ENCODE data around the gene DNAH9. TPM values are rescaled to one million over a fixed set of nuclear protein-coding genes. Genes with fewer than 3 reads are reported as not detected.

The DNAH9 gene
- total and polyA plus RNA-seq, 2 of the 8 experiments (the other 6 are each of a cell fraction or from before 2014, with no cell fraction given) = 0.21 to 0.86 TPM

DNA sequence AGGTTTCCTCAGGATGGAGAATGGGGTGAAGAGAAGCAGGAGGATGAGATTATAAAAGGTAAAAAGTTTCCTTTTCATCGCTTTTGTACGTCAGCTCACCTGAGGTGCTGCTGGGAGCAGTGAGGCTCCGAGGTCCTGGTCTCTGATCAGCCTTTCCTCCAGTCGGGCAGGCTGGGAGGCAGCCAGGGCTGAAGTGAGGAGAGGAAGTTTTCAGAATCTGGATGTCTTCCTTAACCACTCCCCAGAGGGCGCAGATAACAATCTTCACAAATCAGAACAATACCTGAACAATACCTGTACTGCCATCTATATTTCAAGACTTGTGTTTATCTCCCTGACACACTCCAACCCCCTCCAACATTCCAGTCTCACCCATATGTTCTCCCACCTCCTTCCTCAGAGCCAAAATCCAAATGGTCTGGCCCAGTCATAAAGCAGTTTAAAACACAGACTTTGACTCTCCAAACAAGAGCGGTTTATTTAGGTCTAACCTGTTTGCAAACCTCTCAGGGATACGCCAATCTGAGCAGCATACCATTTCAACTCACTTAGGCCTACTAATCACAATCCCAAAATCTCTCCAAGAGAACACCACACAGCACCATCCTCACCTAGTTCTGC, 392.2 kb downstream of the DNAH9 start:
- Histone ChIP-seq H3K4me2 (ENCODE audit: insufficient read depth in 1 of 2, low read depth in 2 of 2, low read length in 2 of 2) (peak overlapping the region in 1 of 2 experiments; percentile 35; a peak in 1 of 4 replicates), H4K5ac (ENCODE audit: insufficient read length, low read depth, low read length) (no peak overlapping the region), H3K36me3 (ENCODE audit: control insufficient read depth in 2 of 4, insufficient read depth in 4 of 4, low read length in 3 of 4) (peaks cover 0 to 9% (median 0%) of the 10 kb centered on the region in 4 experiments; a peak in 1 of 8 replicates), H3K56ac (replicated peaks; ENCODE audit: insufficient read length, low read depth, low read length) (no peak overlapping the region), H4K20me1 (replicated peaks in 1 of 2; ENCODE audit: control insufficient read depth in 1 of 2, insufficient read depth in 2 of 2, low read length in 2 of 2) (no peaks in the 10 kb centered on the region), H3K27ac (ENCODE audit: low read depth, low read length) (no peak overlapping the region), H3K23me2 (ENCODE audit: low read depth, low read length) (no peaks in the 10 kb centered on the region), H2BK12ac (ENCODE audit: low read depth, low read length) (peak overlapping the region; percentile 45; the same call in 1 of the 2 replicates), H2AFZ (ENCODE audit: low read length) (no peak overlapping the region), H3K27me3 (replicated peaks in 1 of 4; ENCODE audit: control insufficient read depth in 3 of 4, extremely low read depth in 1 of 4, insufficient read depth in 3 of 4, low read length in 3 of 4) (no peaks in the 10 kb centered on the region), H2BK20ac (ENCODE audit: low read length) (0 out of 2 replicates have a peak overlapping the region, but pooled peaks have one; percentile 53), H3K9me3 (ENCODE audit: insufficient read depth in 2 of 2, low read depth in 1 of 2, low read length in 1 of 2) (no peaks in the 10 kb centered on the region; a peak in 1 of 4 replicates), H3K23ac (ENCODE audit: insufficient read length) (no peak overlapping the region), H4K8ac (ENCODE audit: extremely low read depth, insufficient read depth, low read length) (peak overlapping the region; percentile 57; the same call in 1 of the 2 replicates), H3K79me2 (ENCODE audit: control insufficient read depth in 1 of 2, insufficient read depth in 2 of 2, low read length in 2 of 2) (no peaks in the 10 kb centered on the region), H2BK5ac (ENCODE audit: low read depth, low read length) (peak overlapping the region; percentile 60; the same call in 1 of the 2 replicates), H3K4me1 (replicated peaks in 1 of 4; ENCODE audit: control insufficient read depth in 3 of 4, insufficient read depth in 4 of 4, low read length in 3 of 4) (peaks cover 0 to 13% (median 7%) of the 10 kb centered on the region in 4 experiments), H3K4ac (replicated peaks; ENCODE audit: insufficient read length, low read depth, low read length) (peak overlapping the region; percentile 76), H3K79me1 (ENCODE audit: low read depth, low read length) (no peaks in the 10 kb centered on the region), H3K9ac (replicated peaks in 1 of 4; ENCODE audit: extremely low read depth in 1 of 4, low read depth in 3 of 4, low read length in 3 of 4) (no peak overlapping the region), H3K18ac (ENCODE audit: extremely low read depth, low read length) (no peak overlapping the region), H2AK5ac (ENCODE audit: low read depth, low read length) (peak overlapping the region; percentile 48; the same call in 1 of the 2 replicates), H2BK15ac (ENCODE audit: low read length) (peak overlapping the region; percentile 34; the same call in 1 of the 2 replicates), H2BK120ac (replicated peaks; ENCODE audit: low read depth, low read length) (peak overlapping the region; percentile 40), H3K14ac (ENCODE audit: insufficient read length) (peak overlapping the region; percentile 8), H4K91ac (replicated peaks; ENCODE audit: insufficient read length, low read length) (peak overlapping the region; percentile 87), H3K4me3 (ENCODE audit: extremely low read depth in 1 of 4, insufficient read depth in 2 of 4, low read depth in 3 of 4, low read length in 4 of 4) (no peak overlapping the region)
- FAIRE-seq (peak; percentile 24), DNase-seq (ENCODE audit: low read depth in 1 of 2, low spot score in 2 of 2) (no peak)
- ChIA-PET POLR2A (ENCODE audit: partially characterized antibody) (interaction anchor here (1.2 kb wide), 1 partner anchor 119 kb away, joined by 3 read pairs; no protein-coding TSS in a partner anchor), CTCF (ENCODE audit: partially characterized antibody) (interaction anchor here (0.6 to 3.7 kb wide), 5 partner anchors 9 to 248 kb away, joined by 3 to 14 read pairs (median 3); no protein-coding TSS in a partner anchor)
- 86% methylated on average over 7 of the region's 7 CpGs; no CpG with 5 or more reads in 1 of the 2 experiments for WGBS, 2 experiments (ENCODE audit: extremely low coverage in 1 of 2, insufficient coverage in 1 of 2, insufficient read length in 1 of 2, insufficient replicate concordance in 2 of 2, low coverage in 1 of 2, low lambda C conversion rate in 2 of 2, missing lambda C conversion rate in 1 of 2)
- TF ChIP-seq JUND (IDR thresholded peaks at IDR 0.05; ENCODE audit: low read length) = no peak
- no peak for TF ChIP-seq KDM4A (IDR thresholded peaks at IDR 0.05; ENCODE audit: low read depth, low read length, severe bottlenecking)
- no peak for TF ChIP-seq TBP (IDR thresholded peaks at IDR 0.05; ENCODE audit: low read depth, low read length)
- TF ChIP-seq POLR2AphosphoS5 (IDR thresholded peaks at IDR 0.05; ENCODE audit: low read depth, low read length) = no peak
- no peak for TF ChIP-seq ASH2L (IDR thresholded peaks at IDR 0.05; ENCODE audit: low read length)

All from H1 (cell line).